Stomach (tissue), 9 donors: ENCODE results near the gene MUC5AC. TPM values are rescaled to one million over a fixed set of nuclear protein-coding genes. Genes with fewer than 3 reads are reported as not detected.
A peak's percentile ranks its signal among the peaks of the same experiment; 100 is the strongest.
"Not testable (repeated sequence)": the region's sequence is repeated elsewhere in the genome, so short reads cannot be mapped to it uniquely, and the experiment has no call there.

ENCODE experiments used
- DNase-seq, 2 donors: peaks; one replicate each; pipeline versions ENCODE4 v3.0.0 to v3.0.0-alpha.2; 2013 to 2019
- H3K27ac ChIP-seq, 5 donors: fragments of 200-600 bp in 4 of 5; sonication (generic) in 4 of 5; one replicate each; pipeline ENCODE4 v1.5.1; 2013 to 2019; ENCODE audit warnings: mild to moderate bottlenecking in 1 of 5, moderate library complexity in 1 of 5
- H3K27me3 ChIP-seq, 3 donors: fragments of 200-600 bp; sonication (generic); one replicate each; pipeline ENCODE4 v1.5.1; 2017 to 2019; ENCODE audit warnings: mixed run types in 1 of 3
- H3K36me3 ChIP-seq, 4 donors: fragments of 200-600 bp; sonication (generic); 1 replicate in 3 of 4; 2 replicates in 1 of 4; pipeline ENCODE4 v1.5.1; 2016 to 2019
- H3K4me1 ChIP-seq, 4 donors: fragments of 200-600 bp; sonication (generic); one replicate each; pipeline ENCODE4 v1.5.1; 2016 to 2019
- H3K4me3 ChIP-seq, 4 donors: fragments of 200-600 bp; sonication (generic) in 3 of 4; one replicate each; pipeline ENCODE4 v1.5.1; 2016 to 2019; ENCODE audit warnings: mild to moderate bottlenecking in 1 of 4
- H3K9me3 ChIP-seq, 4 donors: fragments of 200-600 bp; sonication (generic); one replicate each; pipeline ENCODE4 v1.5.1; 2016 to 2019
- CTCF ChIP-seq, 7 experiments: fragments of 450-650 bp in 4 of 7; fragments of 200-600 bp in 3 of 7; sonication (generic) in 3 of 7; IDR thresholded peaks; one replicate each; pipeline ENCODE4 v1.5.1; 2016 to 2019; ENCODE audit warnings: antibody characterized with exemption in 7 of 7, control low read depth in 2 of 7, mild to moderate bottlenecking in 1 of 7
- EP300 ChIP-seq: sonication (generic); formaldehyde crosslinking; IDR thresholded peaks from one replicate; pipeline ENCODE4 v1.6.1; 2017; ENCODE audit warnings: antibody characterized with exemption
- POLR2A ChIP-seq, 4 donors: fragments of 450-650 bp; IDR thresholded peaks; one replicate each; pipeline ENCODE4 v1.6.1; 2016; ENCODE audit warnings: antibody characterized with exemption in 4 of 4, control low read depth in 2 of 4, mild to moderate bottlenecking in 1 of 4, moderate library complexity in 1 of 4
- POLR2AphosphoS5 ChIP-seq, 3 donors: sonication (generic); formaldehyde crosslinking; IDR thresholded peaks; one replicate each; pipeline ENCODE4 v1.6.1; 2016; ENCODE audit warnings: antibody characterized with exemption in 3 of 3
- WGBS, 5 donors: extraction: QIAGEN DNeasy Blood & Tissue Kit in 3 of 5; methylation state at CpG; one replicate each; pipeline versions ENCODE4 v1.1.5 to v1.1.7; 2013 to 2018; 5-methylcytosine and 5-hydroxymethylcytosine counted together
- intact Hi-C: fragments of 100-400 bp; cut with DNase I; formaldehyde crosslinking; loops from one replicate; pipeline ENCODE4 v1.15.1; 2023; ENCODE audit warnings: low total_unique reads
- polyA plus RNA-seq, 3 donors: library from polyadenylated mRNA; stranded (reverse); fragments of 200-250 nt; gene quantifications; one replicate each; pipeline ENCODE4 v1.2.3, GENCODE V29; 2013
- total RNA-seq, 5 donors: library from RNA; depleted of rRNA; stranded (reverse); fragments of >200 nt; gene quantifications; one replicate each; pipeline versions ENCODE4 v1.1.0 to v1.2.3, GENCODE V29; 2014 to 2016
- donor health status: healthy with polysubstance abuse.
- donor health status: Bipolar disorder and iron deficiency.
- donor health status: healthy.

Gene MUC5AC
- total and polyA plus RNA-seq, 8 donors: 2.0 to 1,253 (median 171) TPM

DNA sequence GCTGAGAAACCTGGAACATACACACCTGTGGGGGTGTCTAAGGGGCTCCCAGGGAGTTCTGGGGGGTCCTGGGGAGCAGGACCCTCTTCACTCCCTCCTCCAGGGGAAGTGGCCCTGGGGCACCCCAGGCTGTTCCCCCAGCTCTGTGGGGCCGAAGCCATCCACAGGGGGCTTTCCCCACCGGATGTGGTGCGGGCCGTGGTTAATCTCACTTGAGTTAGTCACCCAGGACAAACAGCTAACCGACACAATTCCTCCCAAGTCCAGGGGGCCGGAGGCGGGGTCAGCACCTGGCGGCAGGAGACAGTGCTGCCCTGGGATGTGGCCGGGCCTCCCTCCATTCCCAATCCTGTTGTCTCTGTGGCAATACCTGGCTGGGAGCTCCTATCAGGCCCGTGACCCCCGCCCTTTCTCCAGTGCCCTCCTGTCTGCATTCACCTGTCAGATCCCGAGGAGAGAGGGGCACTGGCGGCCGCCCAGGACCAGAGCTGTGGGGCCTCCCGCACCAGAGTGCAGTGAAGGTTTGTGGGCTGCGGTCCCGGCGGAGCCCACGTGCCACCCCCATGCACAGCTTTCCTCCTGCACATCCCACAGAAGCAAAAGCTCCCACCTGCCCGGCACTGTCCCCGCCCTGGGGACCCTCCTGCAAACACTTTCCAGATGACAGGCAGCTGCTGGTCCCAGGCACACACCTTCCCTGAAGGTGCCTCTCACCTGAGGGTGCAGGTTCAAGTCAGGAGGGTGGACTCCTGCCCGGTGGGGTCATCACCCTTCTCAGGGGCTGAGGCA, 5.2 kb upstream of the MUC5AC start:
- Histone ChIP-seq H3K36me3 (no peaks in the 10 kb centered on the region), H3K4me3 (no peak overlapping the region), H3K9me3 (no peaks in the 10 kb centered on the region), H3K27me3 (peaks cover 0 to 43% (median 4%) of the 10 kb centered on the region in 3 donors), H3K4me1 (peaks cover 24 to 62% (median 39%) of the 10 kb centered on the region in 4 donors), H3K27ac (peak overlapping the region; percentile 70 to 86 (median 83))
- DNase-seq: peak; percentile 49 to 72
- intact Hi-C loops: no loop called here
- 47 to 63% (median 52%) methylated on average over 14 to 22 of the region's 22 CpGs for whole genome bisulfite sequencing, 5 donors
- TF ChIP-seq POLR2A (IDR thresholded peaks at IDR 0.05) (no peak), CTCF (IDR thresholded peaks at IDR 0.05) (no peak), EP300 (no peak), POLR2AphosphoS5 (IDR thresholded peaks at IDR 0.05) (no peak)

DNA sequence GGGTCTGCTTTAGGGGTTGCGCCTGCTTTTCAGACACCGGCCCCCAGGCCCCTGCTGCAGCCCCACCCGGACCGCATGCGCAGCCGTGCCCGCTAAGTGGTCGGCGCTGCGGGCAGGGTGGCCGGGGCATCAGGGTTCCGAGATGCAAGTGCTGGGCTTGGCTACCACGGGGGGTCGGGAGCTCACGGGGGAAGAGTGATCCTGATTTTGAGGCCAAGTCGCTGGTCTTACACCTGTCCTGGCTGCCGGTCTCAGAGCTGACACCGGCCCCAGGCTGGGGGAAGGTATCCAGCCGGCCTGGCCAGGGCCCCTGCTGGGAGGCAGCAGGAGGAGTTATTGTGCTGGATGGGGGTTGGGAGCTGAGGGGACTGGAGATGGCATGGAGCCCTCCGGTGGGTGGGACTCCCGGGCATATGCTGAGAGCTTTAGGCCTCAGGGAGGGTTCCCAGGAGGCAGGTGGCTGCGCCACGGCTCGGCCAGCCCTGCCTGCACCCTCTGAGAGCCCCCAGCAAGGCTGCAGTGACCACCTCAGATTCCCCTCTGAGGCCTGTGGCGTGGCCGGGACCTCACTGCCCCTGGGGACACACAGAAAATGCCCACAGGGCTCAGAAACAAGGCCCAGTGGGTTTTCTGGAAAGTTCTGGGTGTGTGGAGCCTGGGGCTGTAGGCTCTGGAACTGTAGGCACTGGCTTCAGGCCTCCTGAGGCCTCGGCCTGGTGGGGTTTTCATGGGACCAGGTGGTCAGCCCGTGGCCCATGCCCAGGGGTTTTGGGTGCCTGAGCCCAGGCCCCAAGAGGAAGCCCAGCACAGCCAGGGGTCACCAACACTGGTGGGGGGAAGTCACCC, 4.4 kb upstream of the MUC5AC start:
- intact Hi-C loops: no loop called here
- no peak for DNase-seq
- 85 to 90% (median 88%) methylated on average over 5 to 28 of the region's 28 CpGs for WGBS, 5 donors

DNA sequence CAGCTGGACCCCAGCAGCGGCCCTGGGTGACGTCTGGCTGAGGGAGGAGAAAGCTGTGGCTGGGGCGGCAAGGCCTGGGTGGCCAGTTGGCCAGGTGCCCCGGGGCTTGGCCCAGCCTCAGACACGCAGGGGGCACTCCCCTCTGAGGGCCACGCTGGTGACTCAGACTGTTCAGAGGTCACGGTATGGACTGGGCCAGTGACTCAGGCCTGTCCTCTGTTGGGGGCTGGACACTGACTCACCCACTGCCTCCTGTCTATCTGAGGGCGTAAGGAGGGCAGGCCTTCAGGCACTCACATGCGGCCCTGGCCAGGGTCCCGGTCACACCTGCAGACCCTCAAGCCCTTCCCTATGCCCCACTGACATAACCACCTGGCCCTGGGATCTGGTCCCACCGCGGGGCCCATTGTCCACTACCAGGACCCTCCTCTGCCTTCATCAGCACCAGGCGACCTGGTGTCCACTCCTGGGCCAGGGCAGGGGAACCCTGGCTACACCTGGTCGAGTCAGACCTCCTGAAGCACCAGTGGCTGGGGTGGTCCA, 3.7 kb upstream of the MUC5AC start:
- peaks cover 24 to 60% (median 37%) of the 10 kb centered on the region in 4 donors for H3K4me1 ChIP-seq
- TF ChIP-seq POLR2A (IDR thresholded peaks at IDR 0.05) (no peak), EP300 (no peak), POLR2AphosphoS5 (IDR thresholded peaks at IDR 0.05) (peak in 2 of 3 donors; percentile 59 to 76), CTCF (IDR thresholded peaks at IDR 0.05) (no peak)
- H3K27ac ChIP-seq: peak overlapping the region; percentile 70 to 86 (median 83)
- H3K36me3 ChIP-seq: no peaks in the 10 kb centered on the region
- no peaks in the 10 kb centered on the region for H3K9me3 ChIP-seq
- no peak overlapping the region for H3K4me3 ChIP-seq
- WGBS, 5 donors: 33 to 62% (median 53%) methylated on average over 2 to 14 of the region's 14 CpGs
- DNase-seq: peak; percentile 67 to 84
- intact Hi-C loops: no loop called here
- H3K27me3 ChIP-seq: peaks cover 0 to 53% (median 4%) of the 10 kb centered on the region in 3 donors

More for the DNA sequence above, 4.4 kb upstream of the MUC5AC start:
- Histone ChIP-seq H3K9me3 (no peaks in the 10 kb centered on the region), H3K27ac (peak overlapping the region; percentile 70 to 86 (median 83)), H3K27me3 (peaks cover 0 to 50% (median 4%) of the 10 kb centered on the region in 3 donors), H3K36me3 (no peaks in the 10 kb centered on the region), H3K4me3 (no peak overlapping the region), H3K4me1 (peaks cover 24 to 65% (median 40%) of the 10 kb centered on the region in 4 donors)
- no peak for TF ChIP-seq POLR2A (IDR thresholded peaks at IDR 0.05)
- no peak for TF ChIP-seq CTCF (IDR thresholded peaks at IDR 0.05)
- TF ChIP-seq POLR2AphosphoS5 (IDR thresholded peaks at IDR 0.05): no peak
- TF ChIP-seq EP300: no peak

- H3K36me3 ChIP-seq, intact Hi-C loops, H3K4me3 ChIP-seq, H3K9me3 ChIP-seq, H3K27ac ChIP-seq, DNase-seq: not testable (repeated sequence)
- WGBS, 5 donors: 91 to 100% methylated on average over 1 to 3 of the region's 3 CpGs; no CpG with 5 or more reads in 3 of the 5 donors
- H3K27me3 ChIP-seq: peaks cover 0 to 54% (median 4%) of the 10 kb centered on the region in 3 donors
- H3K4me1 ChIP-seq: peaks cover 24 to 55% (median 34%) of the 10 kb centered on the region in 4 donors
Observed at GRCh38 chr11:1154656-1155055, 3.1 kb upstream of the MUC5AC start.
